Endothelial cell of umbilical vein (primary cell): Measurements from ENCODE around the gene CARD10.
A peak's percentile ranks its signal among the peaks of the same experiment; 100 is the strongest.

Source experiments
- CTCF ChIP-seq, 2 donors: IDR thresholded peaks; 1 replicate in 1 of 2; 2 replicates in 1 of 2; pipeline ENCODE4 v1.5.1; 2011; ENCODE audit warnings: low read length in 2 of 2, mild to moderate bottlenecking in 2 of 2, moderate library complexity in 2 of 2, control low read depth in 1 of 2, inconsistent platforms in 1 of 2, low read depth in 1 of 2; ENCODE audit not compliant: insufficient read depth in 1 of 2; ENCODE audit errors: extremely low read depth in 1 of 2
- EZH2 ChIP-seq: IDR thresholded peaks from 2 replicates; pipeline ENCODE4 v1.6.1; 2012; ENCODE audit warnings: borderline replicate concordance, low read depth, mild to moderate bottlenecking, moderate library complexity, low read length, inconsistent platforms; ENCODE audit not compliant: severe bottlenecking
- FOS ChIP-seq: IDR thresholded peaks from 2 replicates; pipeline ENCODE4 v1.6.1; 2011; ENCODE audit warnings: mild to moderate bottlenecking, low read length, moderate library complexity, borderline replicate concordance; ENCODE audit not compliant: insufficient read depth
- JUN ChIP-seq: IDR thresholded peaks from 2 replicates; pipeline ENCODE4 v1.6.1; 2011; ENCODE audit warnings: borderline replicate concordance, low read depth; ENCODE audit not compliant: insufficient read length, insufficient read depth
- MAX ChIP-seq: IDR thresholded peaks from 2 replicates; pipeline ENCODE4 v1.6.1; 2011; ENCODE audit not compliant: insufficient read depth, insufficient read length
- MYC ChIP-seq: IDR thresholded peaks from one replicate; pipeline ENCODE4 v1.6.1; 2011; ENCODE audit warnings: mild to moderate bottlenecking, low read depth, low read length
- POLR2A ChIP-seq: IDR thresholded peaks from 2 replicates; pipeline ENCODE4 v1.6.1; 2012; ENCODE audit warnings: low read depth, mild to moderate bottlenecking, control low read depth, low read length
- POLR2AphosphoS5 ChIP-seq: IDR thresholded peaks from 2 replicates; pipeline ENCODE4 v1.6.1; 2012; ENCODE audit warnings: low read depth, mild to moderate bottlenecking, control low read depth, low read length, moderate library complexity; ENCODE audit not compliant: insufficient read depth

- TF ChIP-seq CTCF (IDR thresholded peaks at IDR 0.05; ENCODE audit: extremely low read depth in 1 of 2, insufficient read depth in 1 of 2, low read depth in 1 of 2, low read length in 2 of 2) (peak; percentile 94), POLR2A (peak; percentile 47), EZH2 (no peak), MYC (peak; percentile 93), POLR2AphosphoS5 (peak; percentile 73), FOS (no peak), MAX (peak; percentile 80), JUN (peak; percentile 34)
These were observed 42.2 kb upstream of the CARD10 start for GRCh38 chr22:37561212-37562048.
